A673 (cell line): Measurements from ENCODE around the gene CARMIL3.

Experiments
- EZH2 ChIP-seq: fragments of 200-600 bp; sonication (generic); IDR thresholded peaks from 2 replicates; pipeline ENCODE4 v1.6.1; 2017; ENCODE audit warnings: borderline replicate concordance, low read depth, mild to moderate bottlenecking, mixed read lengths, antibody characterized with exemption, low read length; ENCODE audit not compliant: poor library complexity, severe bottlenecking
- TF ChIP-seq, protein P1 (sequence below): fragments of 300-800, 200-600 bp; sonication (generic); conservative IDR thresholded peaks from 2 replicates; pipeline ENCODE4 v1.5.1; 2017; ENCODE audit warnings: low read depth, mild to moderate bottlenecking, antibody characterized with exemption, low read length, moderate library complexity, mixed read lengths

DNA sequence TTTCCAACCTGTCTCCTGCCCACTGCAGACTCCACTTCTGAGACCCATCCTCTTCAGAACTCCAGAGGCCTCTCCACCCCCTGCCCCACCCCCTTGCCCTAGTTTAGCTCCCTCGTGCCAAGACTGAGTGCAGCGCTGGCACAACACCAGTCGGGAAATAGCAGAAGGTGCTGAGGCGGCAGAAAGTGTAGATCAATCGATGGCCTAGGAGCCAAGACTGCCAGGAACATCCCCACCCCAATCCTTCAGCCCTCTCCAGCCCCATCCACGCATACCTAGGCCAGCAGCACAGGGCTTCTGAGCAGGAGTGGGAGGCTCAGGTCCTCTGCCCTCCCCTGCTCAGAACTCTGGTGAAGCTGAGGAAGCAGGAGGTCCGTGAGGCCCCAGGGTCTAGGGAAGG is 20.6 kb downstream of the CARMIL3 start:
- TF ChIP-seq, protein P1, sequence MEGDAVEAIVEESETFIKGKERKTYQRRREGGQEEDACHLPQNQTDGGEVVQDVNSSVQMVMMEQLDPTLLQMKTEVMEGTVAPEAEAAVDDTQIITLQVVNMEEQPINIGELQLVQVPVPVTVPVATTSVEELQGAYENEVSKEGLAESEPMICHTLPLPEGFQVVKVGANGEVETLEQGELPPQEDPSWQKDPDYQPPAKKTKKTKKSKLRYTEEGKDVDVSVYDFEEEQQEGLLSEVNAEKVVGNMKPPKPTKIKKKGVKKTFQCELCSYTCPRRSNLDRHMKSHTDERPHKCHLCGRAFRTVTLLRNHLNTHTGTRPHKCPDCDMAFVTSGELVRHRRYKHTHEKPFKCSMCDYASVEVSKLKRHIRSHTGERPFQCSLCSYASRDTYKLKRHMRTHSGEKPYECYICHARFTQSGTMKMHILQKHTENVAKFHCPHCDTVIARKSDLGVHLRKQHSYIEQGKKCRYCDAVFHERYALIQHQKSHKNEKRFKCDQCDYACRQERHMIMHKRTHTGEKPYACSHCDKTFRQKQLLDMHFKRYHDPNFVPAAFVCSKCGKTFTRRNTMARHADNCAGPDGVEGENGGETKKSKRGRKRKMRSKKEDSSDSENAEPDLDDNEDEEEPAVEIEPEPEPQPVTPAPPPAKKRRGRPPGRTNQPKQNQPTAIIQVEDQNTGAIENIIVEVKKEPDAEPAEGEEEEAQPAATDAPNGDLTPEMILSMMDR, result no peak
- TF ChIP-seq EZH2, result no peak
